HCT116 (cell line): ENCODE results near the gene SNX8.

Experiments used
- CEBPB ChIP-seq: IDR thresholded peaks from 2 replicates; pipeline ENCODE4 v1.6.1; 2012; ENCODE audit warnings: low read depth
- CTCF ChIP-seq, 3 experiments: fragments of 200-600 bp in 1 of 3; sonication (generic) in 1 of 3; IDR thresholded peaks in 2 of 3; conservative IDR thresholded peaks in 1 of 3; 2 replicates each; pipeline ENCODE4 v1.5.1; 2012 to 2017; ENCODE audit warnings: low read depth in 2 of 3, low read length in 2 of 3, antibody characterized with exemption in 1 of 3, borderline replicate concordance in 1 of 3, control low read depth in 1 of 3, mild to moderate bottlenecking in 1 of 3, mixed read lengths in 1 of 3, mixed run types in 1 of 3, moderate library complexity in 1 of 3; ENCODE audit not compliant: insufficient read depth in 1 of 3
- POLR2A ChIP-seq: IDR thresholded peaks from 2 replicates; pipeline ENCODE4 v1.7.0; 2011; ENCODE audit warnings: borderline replicate concordance; ENCODE audit not compliant: insufficient read depth, insufficient read length; ENCODE audit errors: extremely low read depth
- SIN3A ChIP-seq: IDR thresholded peaks from 2 replicates; pipeline ENCODE4 v1.6.1; 2012; ENCODE audit warnings: low read depth
- YY1 ChIP-seq: IDR thresholded peaks from 2 replicates; pipeline ENCODE4 v1.6.1; 2011; ENCODE audit warnings: low read length, low read depth, moderate library complexity, mild to moderate bottlenecking; ENCODE audit not compliant: insufficient replicate concordance; ENCODE audit errors: extremely low read depth

GRCh38 chr7:2306688-2307087 is 7.6 kb downstream of the SNX8 start:
- no peak for TF ChIP-seq YY1
- no peak for TF ChIP-seq POLR2A
- no peak for TF ChIP-seq CEBPB
- TF ChIP-seq CTCF (IDR thresholded peaks at IDR 0.05 in 2 of 3, conservative IDR thresholded peaks at IDR 0.05 in 1 of 3; ENCODE audit: borderline replicate concordance in 1 of 3, insufficient read depth in 1 of 3, low read depth in 2 of 3, low read length in 2 of 3) = no peak
- TF ChIP-seq SIN3A = no peak
